NCI-H345 (cell line): ENCODE measurements around the gene SRL.

Experiments used
- DNase-seq: peaks from one replicate; lab custom pipeline; 2025; lab: John Stamatoyannopoulos, UW

Gene SRL

GRCh38 chr16:4241928-4242283, at the start of gene SRL:
SRL (minus strand) TSS chr16:4242080; CDS start chr16:4242067, 13 bp downstream.
- no peak for DNase-seq

- DNase-seq: no peak
Observed at GRCh38 chr16:4290236-4290830, 48.5 kb upstream of the SRL start.

DNA sequence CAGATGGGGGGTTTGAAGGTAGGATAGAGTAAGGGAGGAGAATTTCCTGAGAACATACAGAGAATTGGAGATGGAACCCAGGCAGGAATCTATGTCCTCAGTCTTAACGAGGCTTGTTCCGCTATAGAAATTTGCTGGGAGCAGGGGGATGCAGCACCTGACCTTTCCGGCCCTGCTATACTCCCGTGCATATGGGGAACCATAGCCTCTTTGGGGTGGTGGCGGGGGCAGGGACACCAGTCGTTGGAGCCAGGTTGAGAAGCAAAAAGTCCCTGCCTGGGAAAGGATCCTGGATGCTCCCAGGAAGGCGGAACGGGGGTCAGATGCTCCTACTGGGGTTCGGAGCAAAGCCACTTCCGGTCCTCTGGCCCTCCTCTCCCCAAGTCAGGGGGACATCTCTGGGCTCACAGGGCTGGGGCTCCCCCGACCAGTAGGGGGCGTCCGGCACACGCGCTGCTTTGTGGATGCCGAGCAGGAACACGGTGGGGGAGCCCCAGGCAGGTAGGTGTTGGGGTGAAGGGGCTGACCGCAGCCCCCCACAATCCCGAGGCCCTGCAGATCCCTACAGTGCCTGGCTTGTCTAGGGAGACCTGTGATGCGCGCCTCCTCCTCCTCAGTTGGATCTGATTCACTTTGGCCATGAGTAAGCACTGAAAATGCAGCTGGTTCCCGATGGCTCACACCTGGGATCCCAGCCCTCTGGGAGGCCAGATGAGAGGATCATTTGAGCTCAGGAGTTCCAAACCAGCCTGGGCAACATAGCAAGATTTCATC, 46.5 kb upstream of the SRL start:
- peak; percentile 65 for DNase-seq

DNA sequence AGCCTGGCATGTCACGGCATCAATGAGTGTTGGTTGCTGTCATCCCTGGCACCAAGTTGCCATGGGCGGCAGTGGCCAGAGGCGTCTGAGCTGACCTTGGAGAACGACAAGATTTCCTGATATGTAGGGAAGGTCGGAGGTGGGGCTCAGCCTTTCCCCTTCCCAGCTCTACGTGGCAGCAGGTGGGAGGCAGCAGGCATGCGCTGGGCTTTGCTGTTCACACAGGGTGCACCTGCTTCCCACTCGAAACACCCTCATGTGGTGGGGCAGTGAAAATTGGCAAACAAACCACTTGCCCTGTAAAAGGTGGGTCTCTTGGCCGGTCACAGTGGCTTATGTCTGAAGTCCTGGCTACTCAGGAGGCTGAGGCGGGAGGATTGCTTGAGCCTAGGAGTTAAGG, 43.3 kb upstream of the SRL start:
- DNase-seq: peak; percentile 54

DNA sequence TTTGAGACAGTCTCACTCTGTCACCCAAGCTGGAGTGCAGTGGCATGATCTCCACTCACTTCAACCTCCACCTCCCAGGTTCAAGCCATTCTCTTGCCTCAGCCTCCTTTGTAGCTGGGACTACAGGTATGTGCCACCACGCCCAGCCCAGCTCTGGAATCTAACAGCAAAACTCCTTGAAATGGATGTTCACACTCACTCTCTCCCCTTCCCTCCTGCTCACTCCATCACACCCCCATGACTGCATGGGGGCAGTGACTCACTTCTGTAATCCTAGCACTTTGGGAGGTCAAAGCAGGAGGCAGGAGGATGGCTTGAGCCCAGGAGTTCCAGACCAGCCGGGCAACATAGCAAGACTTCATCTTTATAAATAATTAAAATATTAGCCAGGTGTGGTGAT, 42.1 kb upstream of the SRL start:
- no peak for DNase-seq

DNA sequence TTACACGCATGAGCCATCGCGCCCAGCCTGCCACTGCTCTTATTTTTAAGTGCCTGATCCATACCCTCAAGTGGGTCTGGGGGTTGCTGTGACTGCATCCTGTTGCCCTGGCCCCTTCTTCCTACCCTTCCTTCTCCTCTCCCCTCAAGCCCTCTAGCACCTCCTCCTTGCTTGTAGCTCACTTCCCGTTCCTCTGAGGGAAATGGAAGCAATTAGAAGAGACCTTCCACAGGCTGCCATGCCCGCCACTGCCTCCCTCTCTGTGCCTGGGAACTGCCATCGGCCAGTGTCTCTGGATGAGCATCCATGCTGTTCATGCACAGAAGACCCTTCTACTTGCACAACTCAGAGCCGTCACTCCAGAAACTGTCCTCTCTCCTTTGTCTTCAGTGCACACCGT, 41.6 kb upstream of the SRL start:
- DNase-seq: no peak

- DNase-seq: no peak
Observed at GRCh38 chr16:4280625-4281024, 38.7 kb upstream of the SRL start.

DNA sequence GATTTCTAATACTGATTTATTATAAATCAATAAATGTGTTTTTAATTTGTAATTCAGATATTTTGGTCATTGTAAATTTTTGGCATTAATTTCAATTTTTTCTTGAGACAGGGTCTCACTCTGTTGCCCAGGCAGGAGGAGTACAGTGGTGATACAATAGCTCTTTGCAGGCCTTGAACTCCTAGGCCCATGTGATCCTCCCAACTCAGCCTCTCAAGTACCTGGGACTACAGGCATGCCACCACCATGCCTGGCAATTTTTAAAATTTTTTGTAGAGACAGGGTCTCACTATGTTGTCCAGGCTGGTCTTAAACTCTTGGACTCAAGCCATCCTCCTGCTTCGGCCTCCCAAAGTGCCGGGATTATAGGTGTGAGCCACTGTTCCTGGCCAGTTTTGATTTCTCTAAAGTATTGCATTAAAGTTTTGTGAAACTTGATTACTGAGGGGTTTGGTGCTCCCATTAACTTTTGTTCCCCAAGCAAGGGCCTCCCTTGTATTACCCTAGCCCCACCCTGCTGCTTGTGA, 36.2 kb upstream of the SRL start:
- no peak for DNase-seq

- DNase-seq: no peak
Observed at GRCh38 chr16:4275861-4276260, 34.0 kb upstream of the SRL start.

- peak; percentile 60 for DNase-seq
Observed at GRCh38 chr16:4273858-4274311, 32.0 kb upstream of the SRL start.

DNA sequence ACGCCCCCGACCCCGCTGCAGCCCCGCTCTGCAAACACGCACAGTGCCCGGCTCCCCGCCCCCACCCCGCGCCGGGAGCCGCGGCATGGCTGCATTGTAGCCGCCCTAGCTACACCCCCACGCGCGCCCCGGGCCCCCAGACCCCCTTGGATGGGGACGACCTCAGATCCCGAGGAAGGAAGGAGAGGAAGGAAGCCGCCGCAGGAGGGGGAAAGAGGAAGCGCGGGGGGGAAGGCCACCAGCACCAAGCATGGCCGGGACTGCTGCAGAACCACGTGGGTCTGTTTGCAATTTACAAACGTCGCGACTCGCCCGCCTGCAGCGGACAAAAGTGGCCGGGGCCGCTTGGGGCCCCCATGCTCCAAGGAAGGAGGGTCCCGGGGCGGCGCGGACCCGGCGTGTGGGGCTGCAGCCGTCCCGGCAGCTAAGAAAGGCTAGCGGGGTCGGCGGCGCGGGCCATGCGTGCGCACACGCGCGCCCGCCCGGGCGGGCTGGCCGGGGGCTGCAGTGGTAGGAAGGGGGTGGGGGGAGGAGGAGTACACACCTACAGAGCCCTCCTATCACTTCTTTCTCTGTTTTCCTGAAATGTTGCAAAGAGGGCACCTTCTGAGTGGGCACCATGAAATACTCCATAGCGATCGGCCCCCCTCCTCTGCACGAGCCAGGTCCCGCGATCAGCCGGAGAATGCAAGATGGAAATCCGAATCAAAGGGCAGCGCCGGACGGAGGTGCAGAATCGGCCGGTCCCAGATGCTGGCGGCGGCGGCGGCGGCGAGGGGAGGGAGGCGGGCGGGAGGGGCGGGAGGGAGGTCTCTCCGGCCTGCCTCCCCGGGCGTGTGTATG, 30.5 kb upstream of the SRL start:
- peak; percentile 52 for DNase-seq

- DNase-seq: peak; percentile 94
Observed at GRCh38 chr16:4271176-4272113, 29.6 kb upstream of the SRL start.

DNA sequence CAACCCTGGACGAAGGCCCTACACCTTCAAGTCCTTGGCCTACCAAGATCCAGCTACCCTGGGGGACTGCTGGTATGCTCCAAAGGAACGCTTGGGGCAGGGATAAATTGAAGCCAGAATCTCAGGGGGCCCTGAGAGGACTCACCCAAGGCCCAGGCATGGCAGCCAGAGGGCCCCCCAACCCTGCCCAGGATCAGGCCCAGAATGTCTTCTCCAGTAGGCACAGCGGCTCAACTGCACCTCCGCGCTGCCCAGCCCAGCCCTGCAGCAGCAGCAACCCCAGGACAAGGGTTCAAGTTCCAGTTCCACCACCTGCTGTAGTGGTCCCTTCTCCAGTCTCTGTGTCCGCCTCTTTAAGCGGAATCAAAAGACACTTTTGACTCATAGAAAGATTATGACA, 28.7 kb upstream of the SRL start:
- DNase-seq: no peak

DNA sequence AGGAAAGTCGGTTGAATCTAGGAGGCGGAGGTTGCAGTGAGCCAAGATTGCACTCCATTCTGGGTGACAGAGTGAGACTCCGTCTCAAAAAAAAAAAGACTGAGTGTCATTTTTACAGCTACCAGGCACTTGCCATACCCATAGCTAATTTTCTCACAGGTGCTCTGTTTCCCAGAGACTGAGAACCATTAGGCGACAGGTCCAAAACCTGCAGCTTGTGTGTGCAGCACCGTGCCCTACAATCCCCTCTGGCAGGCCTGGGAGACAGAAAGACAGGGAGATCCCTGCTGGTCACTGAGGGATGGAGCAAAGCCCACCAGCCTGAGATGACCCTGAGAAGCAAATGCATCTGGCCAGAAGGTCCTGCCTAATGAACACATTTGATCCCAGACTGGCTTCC, 28.2 kb upstream of the SRL start:
- DNase-seq: no peak

- no peak for DNase-seq
Observed at GRCh38 chr16:4266372-4266771, 24.5 kb upstream of the SRL start.

- no peak for DNase-seq
Observed at GRCh38 chr16:4265676-4266075, 23.8 kb upstream of the SRL start.

- DNase-seq: no peak
Observed at GRCh38 chr16:4264546-4264945, 22.7 kb upstream of the SRL start.

DNA sequence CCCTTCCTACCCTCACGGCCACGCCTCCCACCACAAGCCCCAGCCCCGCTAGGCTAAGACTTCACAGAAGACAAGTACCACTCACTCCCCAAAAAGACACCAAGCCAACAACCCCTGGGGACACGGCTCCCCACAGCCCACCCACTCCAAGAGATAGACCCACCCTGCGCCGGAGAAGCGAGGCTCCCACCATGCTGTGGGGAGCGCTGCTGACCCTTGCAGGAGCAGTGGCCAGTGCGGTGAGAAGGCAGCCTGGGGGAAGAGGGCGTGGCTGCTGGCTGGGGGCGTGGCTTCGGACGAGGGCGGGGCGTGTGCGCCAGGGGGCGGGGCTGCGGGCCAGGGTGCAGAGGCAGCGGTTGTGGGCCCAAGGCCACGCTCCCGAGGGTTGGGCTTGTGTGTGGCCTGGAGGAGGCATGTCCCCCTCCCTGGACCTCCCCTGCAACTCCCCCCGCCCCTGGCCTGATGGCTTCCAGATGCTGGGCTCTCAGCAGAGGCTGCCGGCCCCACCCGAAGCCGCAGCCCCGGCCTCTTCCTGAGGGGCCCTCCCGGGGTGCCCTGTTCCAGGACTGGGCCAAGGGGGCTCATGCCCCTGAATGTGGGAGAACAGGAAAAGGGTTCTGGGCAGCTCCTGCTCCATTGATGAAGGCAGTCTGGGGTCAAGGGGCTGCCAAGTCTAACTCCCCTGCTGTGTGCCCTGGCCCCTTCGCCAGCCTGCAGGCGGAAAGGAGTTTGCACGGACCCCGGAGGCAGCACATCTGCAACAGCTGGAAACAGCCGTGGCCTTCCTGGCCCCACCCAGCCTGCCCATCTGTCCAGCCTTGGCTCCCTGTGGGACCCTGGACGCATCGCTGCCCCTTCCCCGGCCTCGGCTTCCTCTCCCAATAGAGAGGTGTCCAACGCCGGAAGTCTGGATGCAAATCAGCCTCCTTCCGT, 21.9 kb upstream of the SRL start:
- no peak for DNase-seq

DNA sequence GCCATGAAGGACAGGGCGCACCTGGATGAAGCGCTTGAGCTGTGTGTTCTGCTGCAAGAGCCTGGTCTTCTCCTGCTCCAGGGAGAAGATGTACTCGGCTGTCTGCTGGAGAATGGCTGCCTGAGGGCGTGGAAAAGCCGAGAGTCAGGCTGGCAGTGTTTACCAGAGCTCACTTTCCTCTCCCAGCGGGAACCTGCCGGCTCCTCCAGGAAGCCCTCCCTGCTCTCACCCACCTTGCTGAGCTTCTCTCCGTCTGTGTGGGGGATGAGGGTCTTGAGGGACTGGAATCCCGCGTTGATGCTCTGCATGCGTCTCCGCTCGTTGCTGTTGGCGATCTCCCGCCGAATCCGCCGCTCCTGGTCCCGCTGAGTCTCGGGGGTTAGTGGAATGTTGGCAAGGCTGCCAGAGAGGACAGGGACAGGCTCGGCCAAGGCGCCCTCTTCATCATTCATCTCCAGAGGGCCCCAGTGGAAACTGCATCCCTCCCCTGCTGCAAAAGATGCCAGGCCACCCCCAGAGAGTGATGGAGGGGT, 20.5 kb upstream of the SRL start:
- no peak for DNase-seq

GRCh38 chr16:4261557-4262172, 19.8 kb upstream of the SRL start:
- peak; percentile 12 for DNase-seq
